ENCODE measurements around the gene P3H2. TPM values are rescaled to one million over a fixed set of nuclear protein-coding genes. Genes with fewer than 3 reads are reported as not detected.

Gene P3H2
- total and polyA plus RNA-seq, 9 donors: 30.8 to 74.7 (median 56.9) TPM

GRCh38 chr3:190012784-190013183 is 107.9 kb downstream of the P3H2 start:
- Histone ChIP-seq H3K36me3 (ENCODE audit: control insufficient read depth, insufficient read depth, low read length) (no peaks in the 10 kb centered on the region), H3K4me3 (ENCODE audit: low read length) (no peak overlapping the region), H3K9me3 (replicated peaks; ENCODE audit: control insufficient read depth, low read depth, low read length) (no peaks in the 10 kb centered on the region), H3K27me3 (ENCODE audit: control insufficient read depth, insufficient read depth, low read length) (no peaks in the 10 kb centered on the region), H3K4me1 (ENCODE audit: control insufficient read depth, insufficient read depth, low read length) (peaks cover 47% of the 10 kb centered on the region), H3K27ac (ENCODE audit: low read length) (peak overlapping the region; percentile 80)
- DNase-seq: no peak
- WGBS (ENCODE audit: insufficient coverage): 30% methylated on average over 2 of the region's 6 CpGs

GRCh38 chr3:190012314-190012782 is 108.3 kb downstream of the P3H2 start:
- WGBS (ENCODE audit: insufficient coverage): 24% methylated on average over 2 of the region's 4 CpGs
- peak; percentile 68 for DNase-seq

GRCh38 chr3:190010486-190010885 is 110.2 kb downstream of the P3H2 start:
- H3K27me3 ChIP-seq (ENCODE audit: control insufficient read depth, insufficient read depth, low read length): no peaks in the 10 kb centered on the region
- no peak for DNase-seq
- H3K36me3 ChIP-seq (ENCODE audit: control insufficient read depth, insufficient read depth, low read length): no peaks in the 10 kb centered on the region
- H3K4me1 ChIP-seq (ENCODE audit: control insufficient read depth, insufficient read depth, low read length): peaks cover 38% of the 10 kb centered on the region
- no peak overlapping the region for H3K27ac ChIP-seq (ENCODE audit: low read length)
- no peak overlapping the region for H3K4me3 ChIP-seq (ENCODE audit: low read length)
- WGBS (ENCODE audit: insufficient coverage): no CpG with 5 or more reads among the region's 2 CpGs
- no peaks in the 10 kb centered on the region for H3K9me3 ChIP-seq (replicated peaks; ENCODE audit: control insufficient read depth, low read depth, low read length)

More at GRCh38 chr3:190012314-190012782, 108.3 kb downstream of the P3H2 start:
- Histone ChIP-seq H3K9me3 (replicated peaks; ENCODE audit: control insufficient read depth, low read depth, low read length) (no peaks in the 10 kb centered on the region), H3K27me3 (ENCODE audit: control insufficient read depth, insufficient read depth, low read length) (no peaks in the 10 kb centered on the region), H3K36me3 (ENCODE audit: control insufficient read depth, insufficient read depth, low read length) (no peaks in the 10 kb centered on the region), H3K27ac (ENCODE audit: low read length) (peak overlapping the region; percentile 80), H3K4me3 (ENCODE audit: low read length) (no peak overlapping the region), H3K4me1 (ENCODE audit: control insufficient read depth, insufficient read depth, low read length) (peaks cover 43% of the 10 kb centered on the region)

- Histone ChIP-seq H3K9me3 (replicated peaks; ENCODE audit: control insufficient read depth, low read depth, low read length) (no peaks in the 10 kb centered on the region), H3K27me3 (ENCODE audit: control insufficient read depth, insufficient read depth, low read length) (no peaks in the 10 kb centered on the region), H3K4me1 (ENCODE audit: control insufficient read depth, insufficient read depth, low read length) (peaks cover 33% of the 10 kb centered on the region), H3K4me3 (ENCODE audit: low read length) (no peak overlapping the region), H3K27ac (ENCODE audit: low read length) (peak overlapping the region; percentile 92), H3K36me3 (ENCODE audit: control insufficient read depth, insufficient read depth, low read length) (no peaks in the 10 kb centered on the region)
- DNase-seq: peak; percentile 57
- no CpG with 5 or more reads among the region's 1 CpG for WGBS (ENCODE audit: insufficient coverage)
Measured at GRCh38 chr3:190009614-190010013, 111.1 kb downstream of the P3H2 start.

- no peaks in the 10 kb centered on the region for H3K9me3 ChIP-seq (replicated peaks; ENCODE audit: control insufficient read depth, low read depth, low read length)
- no CpG with 5 or more reads among the region's 2 CpGs for WGBS (ENCODE audit: insufficient coverage)
- H3K4me3 ChIP-seq (ENCODE audit: low read length): no peak overlapping the region
- DNase-seq: peak; percentile 78
- no peaks in the 10 kb centered on the region for H3K27me3 ChIP-seq (ENCODE audit: control insufficient read depth, insufficient read depth, low read length)
- no peaks in the 10 kb centered on the region for H3K36me3 ChIP-seq (ENCODE audit: control insufficient read depth, insufficient read depth, low read length)
- peak overlapping the region; percentile 92 for H3K27ac ChIP-seq (ENCODE audit: low read length)
- H3K4me1 ChIP-seq (ENCODE audit: control insufficient read depth, insufficient read depth, low read length): peaks cover 30% of the 10 kb centered on the region
Measured at GRCh38 chr3:190008432-190008831, 112.3 kb downstream of the P3H2 start.

GRCh38 chr3:190005343-190006113 is 115.2 kb downstream of the P3H2 start:
- Histone ChIP-seq H3K4me1 (ENCODE audit: control insufficient read depth, insufficient read depth, low read length) (peaks cover 24% of the 10 kb centered on the region), H3K4me3 (ENCODE audit: low read length) (no peak overlapping the region), H3K27me3 (ENCODE audit: control insufficient read depth, insufficient read depth, low read length) (no peaks in the 10 kb centered on the region), H3K36me3 (ENCODE audit: control insufficient read depth, insufficient read depth, low read length) (no peaks in the 10 kb centered on the region), H3K9me3 (replicated peaks; ENCODE audit: control insufficient read depth, low read depth, low read length) (no peaks in the 10 kb centered on the region), H3K27ac (ENCODE audit: low read length) (peak overlapping the region; percentile 7)
- no peak for DNase-seq
- no CpG with 5 or more reads among the region's 4 CpGs for WGBS (ENCODE audit: insufficient coverage)

- Histone ChIP-seq H3K9me3 (replicated peaks; ENCODE audit: control insufficient read depth, low read depth, low read length) (no peaks in the 10 kb centered on the region), H3K27ac (ENCODE audit: low read length) (no peak overlapping the region), H3K36me3 (ENCODE audit: control insufficient read depth, insufficient read depth, low read length) (no peaks in the 10 kb centered on the region), H3K4me1 (ENCODE audit: control insufficient read depth, insufficient read depth, low read length) (peaks cover 27% of the 10 kb centered on the region), H3K27me3 (ENCODE audit: control insufficient read depth, insufficient read depth, low read length) (no peaks in the 10 kb centered on the region), H3K4me3 (ENCODE audit: low read length) (no peak overlapping the region)
- WGBS (ENCODE audit: insufficient coverage): no CpG with 5 or more reads among the region's 5 CpGs
- no peak for DNase-seq
Measured at GRCh38 chr3:190004656-190005055, 116.0 kb downstream of the P3H2 start.

DNA sequence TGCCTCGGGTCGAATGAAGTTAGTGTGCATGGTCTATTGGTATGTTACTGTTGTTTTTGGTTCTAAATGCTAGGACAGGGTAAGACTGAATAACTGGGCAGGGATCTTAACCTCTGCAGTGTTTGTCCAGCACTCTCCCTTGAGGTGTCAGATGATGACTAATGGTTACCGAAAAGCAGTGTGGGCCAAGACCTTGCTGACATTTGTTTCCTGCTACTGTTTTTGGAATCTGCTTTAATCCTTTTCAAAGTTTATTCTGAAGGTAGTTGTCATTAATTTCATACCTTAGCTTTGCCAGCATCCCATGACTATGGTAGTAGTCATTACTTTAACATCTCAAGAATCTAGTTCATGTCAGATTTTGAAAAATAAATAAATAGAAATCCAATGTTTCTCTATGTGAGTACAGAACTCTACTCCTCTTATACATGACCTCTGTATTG is 117.0 kb downstream of the P3H2 start:
- Histone ChIP-seq H3K27me3 (ENCODE audit: control insufficient read depth, insufficient read depth, low read length) (no peaks in the 10 kb centered on the region), H3K27ac (ENCODE audit: low read length) (peak overlapping the region; percentile 50)
- DNase-seq: peak; percentile 58

GRCh38 chr3:190003068-190003467 is 117.6 kb downstream of the P3H2 start:
- no peaks in the 10 kb centered on the region for H3K27me3 ChIP-seq (ENCODE audit: control insufficient read depth, insufficient read depth, low read length)
- H3K27ac ChIP-seq (ENCODE audit: low read length): peak overlapping the region; percentile 50
- WGBS (ENCODE audit: insufficient coverage): no CpG with 5 or more reads among the region's 3 CpGs
- DNase-seq: peak; percentile 65
- no peaks in the 10 kb centered on the region for H3K9me3 ChIP-seq (replicated peaks; ENCODE audit: control insufficient read depth, low read depth, low read length)
- H3K4me1 ChIP-seq (ENCODE audit: control insufficient read depth, insufficient read depth, low read length): peaks cover 17% of the 10 kb centered on the region
- no peaks in the 10 kb centered on the region for H3K36me3 ChIP-seq (ENCODE audit: control insufficient read depth, insufficient read depth, low read length)
- H3K4me3 ChIP-seq (ENCODE audit: low read length): no peak overlapping the region

More for the DNA sequence above, 117.0 kb downstream of the P3H2 start:
- no peaks in the 10 kb centered on the region for H3K36me3 ChIP-seq (ENCODE audit: control insufficient read depth, insufficient read depth, low read length)
- H3K4me1 ChIP-seq (ENCODE audit: control insufficient read depth, insufficient read depth, low read length): peaks cover 21% of the 10 kb centered on the region
- H3K9me3 ChIP-seq (replicated peaks; ENCODE audit: control insufficient read depth, low read depth, low read length): no peaks in the 10 kb centered on the region
- H3K4me3 ChIP-seq (ENCODE audit: low read length): no peak overlapping the region
- 30% methylated on average over 2 of the region's 3 CpGs for WGBS (ENCODE audit: insufficient coverage)

GRCh38 chr3:190001426-190001825 is 119.3 kb downstream of the P3H2 start:
- Histone ChIP-seq H3K36me3 (ENCODE audit: control insufficient read depth, insufficient read depth, low read length) (no peaks in the 10 kb centered on the region), H3K4me3 (ENCODE audit: low read length) (no peak overlapping the region), H3K27me3 (ENCODE audit: control insufficient read depth, insufficient read depth, low read length) (no peaks in the 10 kb centered on the region), H3K4me1 (ENCODE audit: control insufficient read depth, insufficient read depth, low read length) (peaks cover 13% of the 10 kb centered on the region), H3K27ac (ENCODE audit: low read length) (peak overlapping the region; percentile 76), H3K9me3 (replicated peaks; ENCODE audit: control insufficient read depth, low read depth, low read length) (no peaks in the 10 kb centered on the region)
- DNase-seq: peak; percentile 80
- no CpG with 5 or more reads among the region's 3 CpGs for WGBS (ENCODE audit: insufficient coverage)

All from muscle of leg (tissue), 11 donors.